NB4 (cell line): ENCODE data around the gene HHIP.

Experiments used
- MYC ChIP-seq: IDR thresholded peaks from 2 replicates; pipeline ENCODE4 v1.6.1; 2011; ENCODE audit warnings: low read depth, low read length
- POLR2A ChIP-seq: IDR thresholded peaks from 2 replicates; pipeline ENCODE4 v1.6.1; 2011; ENCODE audit warnings: mild to moderate bottlenecking; ENCODE audit not compliant: insufficient read length; ENCODE audit errors: extremely low read depth
- TF ChIP-seq, protein P1 (sequence below): IDR thresholded peaks from one replicate; pipeline ENCODE4 v1.5.1; 2012; ENCODE audit warnings: low read depth, low read length
- TF ChIP-seq, protein P2 (sequence below): IDR thresholded peaks from 2 replicates; pipeline ENCODE4 v1.6.1; 2011; ENCODE audit warnings: low read depth, low read length

DNA sequence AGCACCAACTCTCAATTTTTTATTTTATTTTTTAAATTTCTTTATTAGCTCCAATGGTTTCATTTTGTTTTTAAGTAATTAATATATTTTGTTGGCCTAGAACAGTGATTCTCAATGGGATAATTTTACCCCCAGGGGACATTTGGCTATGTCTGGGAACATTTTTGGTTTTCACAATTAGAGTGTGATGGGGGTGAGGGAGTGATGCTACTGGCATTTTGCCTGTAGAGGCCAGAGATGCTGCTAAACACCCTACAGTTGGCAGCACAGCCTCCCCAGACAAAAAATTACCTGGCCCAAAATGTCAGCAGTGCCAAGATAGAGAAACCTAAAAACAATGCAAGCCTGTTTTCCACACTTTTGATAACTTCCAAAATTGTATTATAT, 64.6 kb downstream of the HHIP start:
- TF ChIP-seq, protein P1, sequence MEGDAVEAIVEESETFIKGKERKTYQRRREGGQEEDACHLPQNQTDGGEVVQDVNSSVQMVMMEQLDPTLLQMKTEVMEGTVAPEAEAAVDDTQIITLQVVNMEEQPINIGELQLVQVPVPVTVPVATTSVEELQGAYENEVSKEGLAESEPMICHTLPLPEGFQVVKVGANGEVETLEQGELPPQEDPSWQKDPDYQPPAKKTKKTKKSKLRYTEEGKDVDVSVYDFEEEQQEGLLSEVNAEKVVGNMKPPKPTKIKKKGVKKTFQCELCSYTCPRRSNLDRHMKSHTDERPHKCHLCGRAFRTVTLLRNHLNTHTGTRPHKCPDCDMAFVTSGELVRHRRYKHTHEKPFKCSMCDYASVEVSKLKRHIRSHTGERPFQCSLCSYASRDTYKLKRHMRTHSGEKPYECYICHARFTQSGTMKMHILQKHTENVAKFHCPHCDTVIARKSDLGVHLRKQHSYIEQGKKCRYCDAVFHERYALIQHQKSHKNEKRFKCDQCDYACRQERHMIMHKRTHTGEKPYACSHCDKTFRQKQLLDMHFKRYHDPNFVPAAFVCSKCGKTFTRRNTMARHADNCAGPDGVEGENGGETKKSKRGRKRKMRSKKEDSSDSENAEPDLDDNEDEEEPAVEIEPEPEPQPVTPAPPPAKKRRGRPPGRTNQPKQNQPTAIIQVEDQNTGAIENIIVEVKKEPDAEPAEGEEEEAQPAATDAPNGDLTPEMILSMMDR: no peak
- TF ChIP-seq, protein P2, sequence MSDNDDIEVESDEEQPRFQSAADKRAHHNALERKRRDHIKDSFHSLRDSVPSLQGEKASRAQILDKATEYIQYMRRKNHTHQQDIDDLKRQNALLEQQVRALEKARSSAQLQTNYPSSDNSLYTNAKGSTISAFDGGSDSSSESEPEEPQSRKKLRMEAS: no peak
- TF ChIP-seq POLR2A (no peak), MYC (no peak)
